Measurements from ENCODE around the gene PALD1.
A peak's percentile ranks its signal among the peaks of the same experiment; 100 is the strongest.

Gene PALD1

DNA sequence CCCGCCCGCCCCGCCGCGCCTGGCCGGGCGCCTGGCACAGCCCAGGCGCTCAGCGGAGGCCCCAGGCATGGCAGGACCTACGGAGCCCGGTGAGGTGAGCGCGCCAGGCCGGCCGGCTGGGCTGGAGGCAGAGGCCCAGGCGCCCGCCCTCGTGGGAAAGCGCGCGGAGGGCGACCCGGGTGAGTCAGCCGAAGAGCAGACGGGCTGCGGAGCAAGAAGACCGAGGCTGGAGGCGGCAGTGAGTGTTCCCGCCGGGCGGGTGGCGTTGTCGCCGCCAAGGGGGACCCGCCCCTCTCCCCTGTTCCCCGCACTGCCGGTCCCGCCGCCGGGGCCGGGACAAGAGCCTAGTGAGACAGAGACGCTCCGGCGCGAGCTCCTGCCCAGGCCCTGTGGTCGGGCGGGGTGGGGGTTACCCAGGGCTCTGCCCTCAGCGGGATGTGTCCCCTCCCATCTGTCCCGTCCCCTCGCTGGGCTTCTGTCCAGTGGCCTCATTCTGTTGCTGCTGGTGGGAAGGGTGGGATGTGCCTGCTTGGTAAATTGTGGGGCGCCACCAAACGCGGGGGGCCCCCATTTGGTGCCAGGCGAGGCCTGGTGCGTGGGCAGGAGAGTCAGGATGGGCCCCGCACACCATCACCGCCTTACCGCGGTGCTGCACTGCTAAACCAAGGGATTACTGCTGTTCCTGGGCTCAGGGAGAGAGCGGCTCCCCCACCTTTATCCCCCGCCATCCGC is 20.1 kb upstream of the PALD1 start:
- no peak overlapping the region for H3K9ac ChIP-seq (ENCODE audit: low read depth in 1 of 2, low read length in 2 of 2)

DNA sequence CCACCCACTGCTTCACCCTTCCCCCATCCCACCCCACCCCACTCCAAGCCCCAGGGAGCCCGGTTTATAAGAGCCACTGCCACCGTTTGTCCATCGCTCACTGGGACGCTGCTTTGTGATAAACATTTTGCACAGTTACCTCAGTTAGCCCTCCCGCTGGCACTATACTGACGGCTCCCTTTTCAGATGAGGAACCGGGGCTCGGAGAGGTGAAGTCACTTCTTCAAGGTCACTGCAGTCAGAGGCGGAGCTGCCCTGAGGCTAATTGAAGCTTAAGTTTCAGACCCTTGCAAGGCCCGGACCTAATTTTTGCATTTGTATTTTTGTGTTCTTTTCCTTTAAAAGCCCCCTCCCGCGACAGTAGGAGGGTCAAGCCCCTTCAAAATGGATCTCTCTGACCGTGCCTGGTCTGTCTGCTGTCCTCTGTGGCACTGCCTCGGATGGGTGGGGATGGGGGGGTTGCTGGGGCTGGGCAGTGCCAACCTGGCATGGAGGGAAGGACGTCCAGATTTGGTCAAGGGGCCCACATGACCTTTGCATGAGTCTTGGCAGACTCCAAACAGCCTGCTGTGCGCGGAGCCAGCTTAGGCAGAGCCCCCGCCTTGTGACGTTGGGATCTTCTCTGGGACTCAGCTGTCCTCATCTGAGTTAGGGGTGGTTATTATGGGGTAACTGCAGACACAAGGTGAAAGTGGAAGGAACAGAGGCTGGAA is 19.4 kb upstream of the PALD1 start:
- H3K9ac ChIP-seq (ENCODE audit: low read depth in 1 of 2, low read length in 2 of 2) = no peak overlapping the region
- H3K4me3 ChIP-seq (ENCODE audit: low read depth in 1 of 2, low read length in 2 of 2) = no peak overlapping the region
- no peak overlapping the region for H3K27ac ChIP-seq (ENCODE audit: low read depth, low read length)
- peaks cover 20 to 26% of the 10 kb centered on the region in 2 donors for H3K27me3 ChIP-seq (ENCODE audit: control insufficient read depth in 1 of 2, insufficient read depth in 2 of 2, low read length in 2 of 2)
- peaks cover 0 to 6% of the 10 kb centered on the region in 2 donors for H3K4me1 ChIP-seq (ENCODE audit: control insufficient read depth in 1 of 2, insufficient read depth in 2 of 2, low read length in 2 of 2)
- H3K9me3 ChIP-seq (ENCODE audit: control insufficient read depth in 1 of 2, low read length in 2 of 2) = no peaks in the 10 kb centered on the region
- H3K36me3 ChIP-seq (ENCODE audit: control insufficient read depth in 1 of 2, insufficient read depth in 2 of 2, low read length in 2 of 2) = no peaks in the 10 kb centered on the region

More for the DNA sequence above, 20.1 kb upstream of the PALD1 start:
- Histone ChIP-seq H3K4me3 (ENCODE audit: low read depth in 1 of 2, low read length in 2 of 2) (peak overlapping the region in 1 of 2 donors; percentile 3), H3K4me1 (ENCODE audit: control insufficient read depth in 1 of 2, insufficient read depth in 2 of 2, low read length in 2 of 2) (peaks cover 0 to 6% of the 10 kb centered on the region in 2 donors), H3K9me3 (ENCODE audit: control insufficient read depth in 1 of 2, low read length in 2 of 2) (no peaks in the 10 kb centered on the region), H3K36me3 (ENCODE audit: control insufficient read depth in 1 of 2, insufficient read depth in 2 of 2, low read length in 2 of 2) (no peaks in the 10 kb centered on the region), H3K27me3 (ENCODE audit: control insufficient read depth in 1 of 2, insufficient read depth in 2 of 2, low read length in 2 of 2) (peaks cover 20 to 26% of the 10 kb centered on the region in 2 donors), H3K27ac (ENCODE audit: low read depth, low read length) (no peak overlapping the region)

GRCh38 chr10:70459774-70460490 is 18.6 kb upstream of the PALD1 start:
- no peaks in the 10 kb centered on the region for H3K9me3 ChIP-seq (ENCODE audit: control insufficient read depth in 1 of 2, low read length in 2 of 2)
- no peak overlapping the region for H3K9ac ChIP-seq (ENCODE audit: low read depth in 1 of 2, low read length in 2 of 2)
- H3K4me1 ChIP-seq (ENCODE audit: control insufficient read depth in 1 of 2, insufficient read depth in 2 of 2, low read length in 2 of 2) = peaks cover 0 to 6% of the 10 kb centered on the region in 2 donors
- no peak overlapping the region for H3K4me3 ChIP-seq (ENCODE audit: low read depth in 1 of 2, low read length in 2 of 2)
- no peak overlapping the region for H3K27ac ChIP-seq (ENCODE audit: low read depth, low read length)
- H3K27me3 ChIP-seq (ENCODE audit: control insufficient read depth in 1 of 2, insufficient read depth in 2 of 2, low read length in 2 of 2) = peaks cover 20 to 26% of the 10 kb centered on the region in 2 donors
- no peaks in the 10 kb centered on the region for H3K36me3 ChIP-seq (ENCODE audit: control insufficient read depth in 1 of 2, insufficient read depth in 2 of 2, low read length in 2 of 2)

DNA sequence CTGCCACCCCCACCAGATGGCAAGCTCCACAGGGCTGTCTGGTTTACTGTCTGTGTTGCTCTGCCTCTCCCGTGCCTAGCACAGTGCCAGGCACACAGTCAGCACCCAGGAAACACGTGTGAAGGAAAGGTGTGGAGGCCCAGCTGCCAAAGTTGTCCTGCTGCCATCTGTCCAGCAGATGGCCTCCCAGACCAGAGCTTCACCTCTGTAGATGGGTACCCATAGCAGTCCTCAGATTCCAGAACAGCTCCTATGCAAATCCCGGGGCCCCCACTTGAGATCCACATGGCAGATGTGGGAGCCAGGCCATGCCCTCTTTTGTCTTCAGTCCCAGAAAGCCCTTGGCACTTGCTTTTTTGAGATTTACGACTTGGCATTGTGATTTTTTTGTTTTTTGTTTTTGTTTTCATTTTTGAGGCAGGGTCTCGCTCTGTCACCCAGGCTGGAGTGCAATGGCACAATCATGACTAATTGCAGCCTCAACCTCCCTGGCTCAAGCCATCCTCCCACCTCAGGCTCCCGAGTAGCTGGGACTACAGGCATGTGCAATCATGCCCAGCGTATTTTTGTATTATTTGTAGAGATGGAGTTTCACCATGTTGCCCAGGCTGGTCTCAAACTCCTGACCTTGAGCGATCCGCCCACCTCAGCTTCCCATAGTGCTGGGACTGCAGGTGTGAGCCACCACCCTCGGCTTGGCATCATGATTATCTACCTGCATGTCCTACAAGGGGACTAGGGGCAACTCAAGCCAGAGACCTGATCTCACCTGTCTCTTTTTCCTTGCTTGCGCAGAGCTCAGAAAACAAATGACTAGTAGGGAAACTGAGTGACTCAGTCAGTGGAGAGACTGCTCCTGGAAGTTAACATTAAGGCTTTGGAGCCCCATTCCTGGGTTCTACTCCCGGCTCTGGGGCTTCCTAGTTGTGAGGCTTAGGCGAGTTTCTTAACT is 16.9 kb upstream of the PALD1 start:
- Histone ChIP-seq H3K9ac (ENCODE audit: low read depth in 1 of 2, low read length in 2 of 2) (no peak overlapping the region), H3K4me3 (ENCODE audit: low read depth in 1 of 2, low read length in 2 of 2) (no peak overlapping the region), H3K4me1 (ENCODE audit: control insufficient read depth in 1 of 2, insufficient read depth in 2 of 2, low read length in 2 of 2) (peaks cover 0 to 6% of the 10 kb centered on the region in 2 donors)

GRCh38 chr10:70462349-70462984 is 16.1 kb upstream of the PALD1 start:
- Histone ChIP-seq H3K27me3 (ENCODE audit: control insufficient read depth in 1 of 2, insufficient read depth in 2 of 2, low read length in 2 of 2) (peaks cover 10 to 20% of the 10 kb centered on the region in 2 donors), H3K4me1 (ENCODE audit: control insufficient read depth in 1 of 2, insufficient read depth in 2 of 2, low read length in 2 of 2) (peaks cover 0 to 6% of the 10 kb centered on the region in 2 donors), H3K9ac (ENCODE audit: low read depth in 1 of 2, low read length in 2 of 2) (no peak overlapping the region), H3K27ac (ENCODE audit: low read depth, low read length) (no peak overlapping the region), H3K9me3 (ENCODE audit: control insufficient read depth in 1 of 2, low read length in 2 of 2) (no peaks in the 10 kb centered on the region), H3K4me3 (ENCODE audit: low read depth in 1 of 2, low read length in 2 of 2) (no peak overlapping the region), H3K36me3 (ENCODE audit: control insufficient read depth in 1 of 2, insufficient read depth in 2 of 2, low read length in 2 of 2) (no peaks in the 10 kb centered on the region)

More for the DNA sequence above, 16.9 kb upstream of the PALD1 start:
- Histone ChIP-seq H3K9me3 (ENCODE audit: control insufficient read depth in 1 of 2, low read length in 2 of 2) (no peaks in the 10 kb centered on the region), H3K36me3 (ENCODE audit: control insufficient read depth in 1 of 2, insufficient read depth in 2 of 2, low read length in 2 of 2) (no peaks in the 10 kb centered on the region), H3K27me3 (ENCODE audit: control insufficient read depth in 1 of 2, insufficient read depth in 2 of 2, low read length in 2 of 2) (peaks cover 14 to 20% of the 10 kb centered on the region in 2 donors), H3K27ac (ENCODE audit: low read depth, low read length) (no peak overlapping the region)

GRCh38 chr10:70465278-70465677 is 13.3 kb upstream of the PALD1 start:
- Histone ChIP-seq H3K27me3 (ENCODE audit: control insufficient read depth in 1 of 2, insufficient read depth in 2 of 2, low read length in 2 of 2) (no peaks in the 10 kb centered on the region), H3K4me1 (ENCODE audit: control insufficient read depth in 1 of 2, insufficient read depth in 2 of 2, low read length in 2 of 2) (no peaks in the 10 kb centered on the region), H3K9me3 (ENCODE audit: control insufficient read depth in 1 of 2, low read length in 2 of 2) (no peaks in the 10 kb centered on the region), H3K36me3 (ENCODE audit: control insufficient read depth in 1 of 2, insufficient read depth in 2 of 2, low read length in 2 of 2) (no peaks in the 10 kb centered on the region), H3K4me3 (ENCODE audit: low read depth in 1 of 2, low read length in 2 of 2) (no peak overlapping the region), H3K27ac (ENCODE audit: low read depth, low read length) (no peak overlapping the region), H3K9ac (ENCODE audit: low read depth in 1 of 2, low read length in 2 of 2) (no peak overlapping the region)

GRCh38 chr10:70465832-70466231 is 12.7 kb upstream of the PALD1 start:
- no peaks in the 10 kb centered on the region for H3K36me3 ChIP-seq (ENCODE audit: control insufficient read depth in 1 of 2, insufficient read depth in 2 of 2, low read length in 2 of 2)
- no peak overlapping the region for H3K27ac ChIP-seq (ENCODE audit: low read depth, low read length)
- H3K9ac ChIP-seq (ENCODE audit: low read depth in 1 of 2, low read length in 2 of 2) = no peak overlapping the region

DNA sequence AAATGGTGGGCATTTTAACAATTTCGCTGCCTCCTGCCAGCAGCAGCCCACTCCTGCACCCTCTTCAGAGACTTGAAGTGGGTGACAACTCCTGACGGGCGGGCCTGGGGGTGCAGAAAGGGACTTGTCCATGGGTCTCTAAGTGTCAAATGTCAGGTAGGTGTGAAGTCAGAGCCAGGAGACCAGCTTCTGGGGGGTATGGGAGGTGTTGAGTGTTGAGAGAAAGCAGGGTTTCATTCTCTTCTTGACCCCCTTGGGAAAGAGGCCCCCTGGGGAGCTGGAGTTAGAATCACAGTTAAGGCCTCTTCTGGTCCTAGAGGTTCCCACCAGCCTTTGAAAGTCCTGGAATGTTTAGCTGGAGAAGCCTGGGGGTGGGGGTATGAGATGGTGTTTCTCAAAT is 11.6 kb upstream of the PALD1 start:
- no peak overlapping the region for H3K4me3 ChIP-seq (ENCODE audit: low read depth in 1 of 2, low read length in 2 of 2)
- H3K27me3 ChIP-seq (ENCODE audit: control insufficient read depth in 1 of 2, insufficient read depth in 2 of 2, low read length in 2 of 2) = no peaks in the 10 kb centered on the region
- H3K9ac ChIP-seq (ENCODE audit: low read depth in 1 of 2, low read length in 2 of 2) = no peak overlapping the region
- no peaks in the 10 kb centered on the region for H3K4me1 ChIP-seq (ENCODE audit: control insufficient read depth in 1 of 2, insufficient read depth in 2 of 2, low read length in 2 of 2)
- H3K9me3 ChIP-seq (ENCODE audit: control insufficient read depth in 1 of 2, low read length in 2 of 2) = no peaks in the 10 kb centered on the region
- H3K27ac ChIP-seq (ENCODE audit: low read depth, low read length) = no peak overlapping the region
- no peaks in the 10 kb centered on the region for H3K36me3 ChIP-seq (ENCODE audit: control insufficient read depth in 1 of 2, insufficient read depth in 2 of 2, low read length in 2 of 2)

More at GRCh38 chr10:70465832-70466231, 12.7 kb upstream of the PALD1 start:
- Histone ChIP-seq H3K4me1 (ENCODE audit: control insufficient read depth in 1 of 2, insufficient read depth in 2 of 2, low read length in 2 of 2) (no peaks in the 10 kb centered on the region), H3K9me3 (ENCODE audit: control insufficient read depth in 1 of 2, low read length in 2 of 2) (no peaks in the 10 kb centered on the region), H3K27me3 (ENCODE audit: control insufficient read depth in 1 of 2, insufficient read depth in 2 of 2, low read length in 2 of 2) (no peaks in the 10 kb centered on the region), H3K4me3 (ENCODE audit: low read depth in 1 of 2, low read length in 2 of 2) (no peak overlapping the region)

DNA sequence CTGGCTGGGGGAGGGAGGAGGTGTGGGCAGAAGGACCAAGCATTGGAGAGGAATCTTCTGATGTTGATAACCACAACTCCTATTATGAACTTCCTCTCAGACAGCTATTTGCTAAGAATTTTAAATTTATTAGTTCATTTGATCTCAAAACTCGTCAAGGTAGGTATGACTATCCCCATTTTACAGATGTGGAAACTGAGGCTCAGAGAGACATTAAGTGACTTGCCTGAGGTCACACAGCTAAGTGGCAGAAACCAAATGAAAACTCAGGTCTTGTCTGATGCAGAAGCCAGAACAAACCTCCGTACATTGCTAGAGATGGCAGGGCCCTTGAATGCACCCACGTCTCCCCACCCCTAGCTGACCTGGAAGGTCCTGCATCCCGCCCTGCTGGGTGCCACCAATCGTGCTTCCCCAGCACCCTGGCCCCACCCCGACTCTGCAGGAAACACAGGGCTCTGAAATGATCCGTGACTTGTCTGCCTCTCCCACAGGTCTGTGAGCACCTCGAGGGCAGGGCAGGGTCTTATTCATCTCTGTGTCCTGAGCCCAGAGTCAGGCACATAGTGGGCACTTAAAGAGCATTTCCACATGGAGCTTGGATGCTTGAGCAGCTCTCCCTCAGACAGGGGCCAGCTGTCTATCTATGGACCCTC is 5.6 kb upstream of the PALD1 start:
- no peaks in the 10 kb centered on the region for H3K9me3 ChIP-seq (ENCODE audit: control insufficient read depth in 1 of 2, low read length in 2 of 2)
- H3K27me3 ChIP-seq (ENCODE audit: control insufficient read depth in 1 of 2, insufficient read depth in 2 of 2, low read length in 2 of 2) = peaks cover 4 to 10% of the 10 kb centered on the region in 2 donors
- no peak overlapping the region for H3K4me3 ChIP-seq (ENCODE audit: low read depth in 1 of 2, low read length in 2 of 2)
- H3K36me3 ChIP-seq (ENCODE audit: control insufficient read depth in 1 of 2, insufficient read depth in 2 of 2, low read length in 2 of 2) = no peaks in the 10 kb centered on the region
- no peak overlapping the region for H3K27ac ChIP-seq (ENCODE audit: low read depth, low read length)
- no peak overlapping the region for H3K9ac ChIP-seq (ENCODE audit: low read depth in 1 of 2, low read length in 2 of 2)
- H3K4me1 ChIP-seq (ENCODE audit: control insufficient read depth in 1 of 2, insufficient read depth in 2 of 2, low read length in 2 of 2) = peaks cover 6 to 8% of the 10 kb centered on the region in 2 donors
